ENCODE results near the gene TTC21B. TPM values are rescaled to one million over a fixed set of nuclear protein-coding genes. Genes with fewer than 3 reads are reported as not detected.

The TTC21B gene
- total RNA-seq, 2 experiments from 2014 or later, result 23.7 to 24.2 TPM

DNA sequence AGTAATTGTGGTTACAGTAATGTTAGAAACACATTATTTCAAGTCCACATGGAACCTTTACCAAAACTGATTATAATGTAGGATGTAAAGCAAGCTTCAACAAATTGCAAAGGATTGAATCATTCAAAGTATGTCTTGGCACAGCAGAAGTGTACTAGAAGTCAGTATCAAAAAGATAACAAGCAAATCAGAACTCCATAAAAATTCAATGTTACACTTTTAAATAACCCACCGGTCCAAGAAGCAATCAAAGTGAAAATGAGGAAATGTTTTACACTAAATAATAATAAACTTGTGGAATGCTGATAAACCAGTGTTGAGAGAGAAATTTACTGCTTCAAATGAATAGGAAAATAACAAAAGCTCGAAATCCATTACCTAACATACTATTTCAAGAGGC is 47.7 kb downstream of the TTC21B start:
- Mint-ChIP-seq H3K4me1 (peaks cover 12% of the 10 kb centered on the region), H3K27me3 (no peaks in the 10 kb centered on the region), H3K4me3 (no peak overlapping the region), H3K36me3 (peaks cover 15% of the 10 kb centered on the region), H3K9me3 (no peaks in the 10 kb centered on the region), H3K27ac (no peak overlapping the region)
- ATAC-seq (ENCODE audit: low read depth) (no peak), DNase-seq (no peak)
- POLR2A ChIA-PET, result no interaction called here

- ATAC-seq (ENCODE audit: low read depth) (no peak), DNase-seq (no peak)
- H3K36me3 Mint-ChIP-seq, result peaks cover 15% of the 10 kb centered on the region
- H3K27me3 Mint-ChIP-seq, result no peaks in the 10 kb centered on the region
- H3K27ac Mint-ChIP-seq, result no peak overlapping the region
- H3K9me3 Mint-ChIP-seq, result no peaks in the 10 kb centered on the region
- POLR2A ChIA-PET, result no interaction called here
- H3K4me3 Mint-ChIP-seq, result no peak overlapping the region
- peaks cover 12% of the 10 kb centered on the region for H3K4me1 Mint-ChIP-seq
Measured at GRCh38 chr2:165905269-165905668, 48.3 kb downstream of the TTC21B start.

DNA sequence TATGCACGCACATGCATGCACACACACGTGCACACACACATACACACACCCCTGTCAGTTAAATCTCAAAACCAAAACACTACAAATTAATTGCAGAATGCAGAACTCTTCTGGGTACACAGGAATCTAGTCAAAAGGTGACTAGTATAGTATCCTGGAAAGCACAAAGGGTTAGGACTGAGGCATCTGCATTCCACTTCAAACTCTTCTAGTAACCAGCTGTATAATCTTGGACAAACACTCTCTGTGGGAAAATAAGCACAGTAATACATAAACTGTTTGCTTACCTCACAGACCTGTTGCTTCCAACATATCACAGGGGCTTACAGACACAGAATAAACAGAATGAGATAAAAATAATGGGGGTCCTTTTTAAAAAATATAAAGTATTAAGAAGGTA is 49.1 kb downstream of the TTC21B start:
- DNase-seq (no peak), ATAC-seq (ENCODE audit: low read depth) (no peak)
- H3K4me1 Mint-ChIP-seq, result peaks cover 12% of the 10 kb centered on the region
- POLR2A ChIA-PET, result no interaction called here
- H3K9me3 Mint-ChIP-seq, result no peaks in the 10 kb centered on the region
- H3K36me3 Mint-ChIP-seq, result peaks cover 15% of the 10 kb centered on the region
- H3K27ac Mint-ChIP-seq, result no peak overlapping the region
- H3K27me3 Mint-ChIP-seq, result no peaks in the 10 kb centered on the region
- no peak overlapping the region for H3K4me3 Mint-ChIP-seq

DNA sequence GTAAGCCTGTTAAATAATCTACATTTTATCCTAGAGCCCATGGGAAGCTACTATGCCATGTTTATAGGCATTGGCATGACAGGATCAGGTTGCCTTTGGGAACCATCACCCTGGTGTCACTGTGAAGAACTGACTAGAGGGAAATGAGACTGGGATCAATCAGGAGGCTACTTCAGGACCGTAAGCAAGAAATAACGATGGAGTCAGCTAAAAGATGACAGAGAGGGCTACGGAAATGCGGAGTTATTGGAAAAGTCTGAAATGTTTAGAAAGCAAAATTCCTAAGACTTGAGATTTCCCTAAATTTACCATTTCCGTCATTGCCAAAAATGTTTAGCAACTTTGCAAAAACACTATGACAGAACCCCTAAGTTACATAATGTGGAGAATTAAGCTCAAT is 50.2 kb downstream of the TTC21B start:
- DNase-seq (no peak), ATAC-seq (ENCODE audit: low read depth) (no peak)
- POLR2A ChIA-PET, result no interaction called here
- Mint-ChIP-seq H3K9me3 (no peaks in the 10 kb centered on the region), H3K4me3 (peak overlapping the region; percentile 65), H3K27me3 (no peaks in the 10 kb centered on the region), H3K36me3 (peaks cover 17% of the 10 kb centered on the region), H3K27ac (peak overlapping the region; percentile 71), H3K4me1 (peaks cover 12% of the 10 kb centered on the region)

GRCh38 chr2:165902934-165903333 is 50.6 kb downstream of the TTC21B start:
- Mint-ChIP-seq H3K36me3 (peaks cover 21% of the 10 kb centered on the region), H3K4me1 (peaks cover 12% of the 10 kb centered on the region), H3K27me3 (no peaks in the 10 kb centered on the region), H3K27ac (peak overlapping the region; percentile 71), H3K4me3 (peak overlapping the region; percentile 65), H3K9me3 (no peaks in the 10 kb centered on the region)
- POLR2A ChIA-PET, result no interaction called here
- peak; percentile 76 for ATAC-seq (ENCODE audit: low read depth)
- DNase-seq, result no peak

GRCh38 chr2:165901620-165902298 is 51.8 kb downstream of the TTC21B start:
- H3K36me3 Mint-ChIP-seq, result peaks cover 27% of the 10 kb centered on the region
- ATAC-seq (ENCODE audit: low read depth) (no peak), DNase-seq (no peak)
- no peaks in the 10 kb centered on the region for H3K9me3 Mint-ChIP-seq
- peaks cover 12% of the 10 kb centered on the region for H3K4me1 Mint-ChIP-seq
- H3K27me3 Mint-ChIP-seq, result no peaks in the 10 kb centered on the region
- POLR2A ChIA-PET, result no interaction called here
- no peak overlapping the region for H3K4me3 Mint-ChIP-seq
- H3K27ac Mint-ChIP-seq, result no peak overlapping the region

DNA sequence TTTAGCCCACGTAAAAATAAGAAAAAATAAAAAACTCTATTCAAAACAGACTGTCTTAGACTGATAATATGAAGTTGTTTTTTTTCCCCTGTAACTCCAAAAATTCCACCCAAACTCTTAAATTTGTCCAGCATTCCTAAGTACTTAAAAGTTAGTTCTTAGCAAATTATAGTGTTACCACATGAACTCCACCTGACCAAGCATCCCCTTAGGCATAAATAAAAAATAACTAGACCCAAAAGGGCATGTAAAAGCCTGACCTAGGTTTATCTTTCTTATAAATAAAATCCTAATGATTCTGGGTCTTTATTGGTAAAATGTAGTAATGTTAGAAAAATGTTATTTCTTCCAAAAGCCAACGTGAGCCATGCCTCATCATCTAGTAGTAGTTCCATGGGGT is 54.3 kb downstream of the TTC21B start:
- H3K4me1 Mint-ChIP-seq, result peaks cover 14% of the 10 kb centered on the region
- POLR2A ChIA-PET, result no interaction called here
- H3K4me3 Mint-ChIP-seq, result no peak overlapping the region
- H3K36me3 Mint-ChIP-seq, result peaks cover 25% of the 10 kb centered on the region
- ATAC-seq (ENCODE audit: low read depth) (no peak), DNase-seq (no peak)
- no peaks in the 10 kb centered on the region for H3K9me3 Mint-ChIP-seq
- no peak overlapping the region for H3K27ac Mint-ChIP-seq
- no peaks in the 10 kb centered on the region for H3K27me3 Mint-ChIP-seq

DNA sequence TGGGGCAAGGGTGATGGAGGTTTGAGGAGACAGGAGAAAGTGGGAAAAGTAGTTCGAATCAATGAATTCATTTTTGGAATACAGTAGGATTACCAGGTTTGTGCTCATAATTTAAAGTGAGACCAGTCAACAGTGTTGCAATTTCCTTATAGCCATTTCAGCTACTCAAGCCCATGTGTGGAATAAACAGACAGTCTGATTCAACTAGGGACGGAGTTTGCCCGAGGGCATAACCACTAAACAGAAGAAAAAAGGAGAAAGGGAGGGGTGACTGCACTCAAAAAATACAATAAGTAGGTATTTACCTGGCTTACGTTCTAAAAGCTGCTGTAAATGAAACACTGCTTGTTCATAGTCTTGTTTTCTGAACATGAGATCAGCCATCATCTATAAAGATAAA is 55.2 kb downstream of the TTC21B start:
- Mint-ChIP-seq H3K9me3 (no peaks in the 10 kb centered on the region), H3K4me3 (no peak overlapping the region), H3K4me1 (peaks cover 14% of the 10 kb centered on the region), H3K36me3 (peaks cover 30% of the 10 kb centered on the region), H3K27me3 (no peaks in the 10 kb centered on the region), H3K27ac (no peak overlapping the region)
- POLR2A ChIA-PET, result no interaction called here
- ATAC-seq (ENCODE audit: low read depth), result no peak
- DNase-seq, result no peak

- H3K27me3 Mint-ChIP-seq, result no peaks in the 10 kb centered on the region
- no peak for DNase-seq
- no peak overlapping the region for H3K4me3 Mint-ChIP-seq
- ATAC-seq (ENCODE audit: low read depth), result no peak
- POLR2A ChIA-PET, result no interaction called here
- H3K4me1 Mint-ChIP-seq, result peaks cover 7% of the 10 kb centered on the region
- H3K27ac Mint-ChIP-seq, result no peak overlapping the region
- H3K36me3 Mint-ChIP-seq, result peaks cover 27% of the 10 kb centered on the region
- no peaks in the 10 kb centered on the region for H3K9me3 Mint-ChIP-seq
Measured at GRCh38 chr2:165897726-165898125, 55.9 kb downstream of the TTC21B start.

DNA sequence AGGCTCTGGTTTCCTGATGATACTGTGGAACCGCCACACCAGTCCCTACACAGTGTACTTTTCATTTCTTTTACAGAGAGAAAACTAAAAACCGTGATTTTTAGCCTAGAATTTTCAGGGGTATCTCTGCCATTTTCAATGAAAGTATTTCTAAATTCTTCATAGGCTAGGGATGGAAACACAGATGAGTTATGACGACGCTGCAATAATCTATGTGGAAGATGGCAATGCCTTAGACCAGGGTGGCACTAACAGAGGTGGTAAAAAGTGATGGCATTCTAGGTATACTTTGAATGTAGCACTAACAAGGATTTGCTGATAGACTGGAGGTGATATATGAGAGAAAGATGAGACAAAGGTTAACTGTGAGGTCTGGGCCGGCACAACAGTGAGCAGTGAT is 56.5 kb downstream of the TTC21B start:
- peaks cover 5% of the 10 kb centered on the region for H3K4me1 Mint-ChIP-seq
- POLR2A ChIA-PET, result no interaction called here
- H3K36me3 Mint-ChIP-seq, result peaks cover 30% of the 10 kb centered on the region
- DNase-seq, result no peak
- H3K4me3 Mint-ChIP-seq, result no peak overlapping the region
- no peaks in the 10 kb centered on the region for H3K9me3 Mint-ChIP-seq
- H3K27ac Mint-ChIP-seq, result no peak overlapping the region
- no peak for ATAC-seq (ENCODE audit: low read depth)
- H3K27me3 Mint-ChIP-seq, result no peaks in the 10 kb centered on the region

- POLR2A ChIA-PET, result no interaction called here
- Mint-ChIP-seq H3K36me3 (peaks cover 30% of the 10 kb centered on the region), H3K4me3 (no peak overlapping the region), H3K27ac (no peak overlapping the region), H3K9me3 (no peaks in the 10 kb centered on the region), H3K4me1 (peaks cover 5% of the 10 kb centered on the region), H3K27me3 (no peaks in the 10 kb centered on the region)
- DNase-seq (no peak), ATAC-seq (ENCODE audit: low read depth) (no peak)
Measured at GRCh38 chr2:165895974-165896373, 57.6 kb downstream of the TTC21B start.

DNA sequence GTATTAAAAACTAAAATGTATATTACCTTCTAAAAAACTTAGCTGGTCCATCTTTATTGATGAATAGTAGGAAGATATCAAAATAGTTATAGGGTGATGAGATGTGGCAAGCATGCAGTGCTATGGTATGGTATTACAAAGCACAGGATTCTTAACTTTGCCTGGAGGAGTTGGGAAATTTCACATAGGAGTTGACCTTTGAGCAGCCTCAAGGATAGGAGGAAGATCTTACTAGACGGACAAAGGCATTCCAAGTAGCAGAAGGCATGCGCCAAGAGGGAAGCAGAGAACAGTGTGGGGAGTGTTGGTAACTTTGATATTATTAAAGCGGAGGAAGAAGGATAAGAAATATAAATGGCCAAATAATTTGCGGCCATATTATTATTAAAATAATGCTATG is 60.0 kb downstream of the TTC21B start:
- Mint-ChIP-seq H3K27ac (no peak overlapping the region), H3K4me1 (peaks cover 6% of the 10 kb centered on the region), H3K4me3 (no peak overlapping the region), H3K36me3 (peaks cover 33% of the 10 kb centered on the region), H3K27me3 (no peaks in the 10 kb centered on the region), H3K9me3 (no peaks in the 10 kb centered on the region)
- POLR2A ChIA-PET, result no interaction called here
- DNase-seq (no peak), ATAC-seq (ENCODE audit: low read depth) (no peak)

GRCh38 chr2:165892526-165892925 is 61.0 kb downstream of the TTC21B start:
- Mint-ChIP-seq H3K4me1 (peaks cover 6% of the 10 kb centered on the region), H3K27me3 (no peaks in the 10 kb centered on the region), H3K4me3 (no peak overlapping the region), H3K36me3 (peaks cover 25% of the 10 kb centered on the region), H3K27ac (no peak overlapping the region), H3K9me3 (no peaks in the 10 kb centered on the region)
- no peak for ATAC-seq (ENCODE audit: low read depth)
- POLR2A ChIA-PET, result no interaction called here
- DNase-seq, result no peak

- Mint-ChIP-seq H3K36me3 (peaks cover 20% of the 10 kb centered on the region), H3K4me3 (no peak overlapping the region), H3K27me3 (no peaks in the 10 kb centered on the region), H3K4me1 (peaks cover 6% of the 10 kb centered on the region), H3K27ac (no peak overlapping the region), H3K9me3 (no peaks in the 10 kb centered on the region)
- ATAC-seq (ENCODE audit: low read depth), result no peak
- no peak for DNase-seq
- POLR2A ChIA-PET, result no interaction called here
Measured at GRCh38 chr2:165891943-165892342, 61.6 kb downstream of the TTC21B start.

GRCh38 chr2:165891345-165891744 is 62.2 kb downstream of the TTC21B start:
- POLR2A ChIA-PET, result no interaction called here
- no peak overlapping the region for H3K27ac Mint-ChIP-seq

More at GRCh38 chr2:165891345-165891744, 62.2 kb downstream of the TTC21B start:
- no peak overlapping the region for H3K4me3 Mint-ChIP-seq
- DNase-seq (no peak), ATAC-seq (ENCODE audit: low read depth) (no peak)
- H3K36me3 Mint-ChIP-seq, result peaks cover 19% of the 10 kb centered on the region
- H3K4me1 Mint-ChIP-seq, result peaks cover 5% of the 10 kb centered on the region
- H3K9me3 Mint-ChIP-seq, result no peaks in the 10 kb centered on the region
- H3K27me3 Mint-ChIP-seq, result no peaks in the 10 kb centered on the region
